Heart right ventricle (tissue), 16 donors: ENCODE results near the gene RTTN. TPM values are rescaled to one million over a fixed set of nuclear protein-coding genes. Genes with fewer than 3 reads are reported as not detected.

Experiments
- ATAC-seq, 8 donors: fragments of 200-7000 bp; cut with Tn5 transposase; one replicate each; pipeline ENCODE4 v1.9.1; 2020; ENCODE audit warnings: mild to moderate bottlenecking in 8 of 8, moderate library complexity in 8 of 8, moderate number of reproducible peaks in 1 of 8
- DNase-seq, 2 donors: peaks; one replicate each; pipeline ENCODE4 v3.0.0-alpha.2; 2020
- H3K27ac ChIP-seq, 10 donors: fragments of 200-600 bp; sonication (generic) in 2 of 10; one replicate each; pipeline versions ENCODE4 v1.5.0 to v1.8.0; 2020 to 2022; ENCODE audit warnings: mild to moderate bottlenecking in 3 of 10
- H3K27me3 ChIP-seq, 7 donors: fragments of 200-600 bp; one replicate each; pipeline ENCODE4 v1.8.0; 2021 to 2022; ENCODE audit warnings: mild to moderate bottlenecking in 2 of 7
- H3K36me3 ChIP-seq, 9 donors: fragments of 200-600 bp; sonication (generic) in 1 of 9; one replicate each; pipeline versions ENCODE4 v1.5.0 to v1.8.0; 2020 to 2022; ENCODE audit warnings: mild to moderate bottlenecking in 2 of 9
- H3K4me1 ChIP-seq, 9 donors: fragments of 200-600 bp; sonication (generic) in 1 of 9; one replicate each; pipeline versions ENCODE4 v1.5.0 to v1.8.0; 2020 to 2022; ENCODE audit warnings: mild to moderate bottlenecking in 4 of 9
- H3K4me3 ChIP-seq, 10 donors: fragments of 200-600 bp; sonication (generic) in 2 of 10; one replicate each; pipeline versions ENCODE4 v1.5.0 to v1.8.0; 2020 to 2022; ENCODE audit warnings: mild to moderate bottlenecking in 7 of 10, moderate library complexity in 2 of 10
- H3K9me3 ChIP-seq, 11 donors: fragments of 200-600 bp in 10 of 11; sonication (generic) in 2 of 11; one replicate each; pipeline versions ENCODE4 v1.5.0 to v1.8.0; 2013 to 2022; ENCODE audit warnings: mild to moderate bottlenecking in 2 of 11, control low read depth in 1 of 11, moderate library complexity in 1 of 11
- WGBS, 2 donors: extraction: QIAGEN DNeasy Blood & Tissue Kit; methylation state at CpG; one replicate each; pipeline ENCODE4 v1.1.7; 2013; ENCODE audit warnings: inconsistent platforms in 1 of 2; 5-methylcytosine and 5-hydroxymethylcytosine counted together
- intact Hi-C, 10 donors: fragments of 100-400 bp; cut with DNase I; formaldehyde crosslinking; loops; one replicate each; pipeline versions ENCODE4 v1.11.1 to v1.14.2; 2022
- polyA plus RNA-seq, 2 donors: library from polyadenylated mRNA; stranded (reverse); fragments of 200-250 nt; gene quantifications; one replicate each; pipeline ENCODE4 v1.2.3, GENCODE V29; 2013
- total RNA-seq, 10 donors: library from RNA; stranded (reverse); fragmentation: NEBNext Ultra II Directional in 3 of 10; extraction: Animal tissue kit (Norgen Biotek cat#: 25700) in 3 of 10; gene quantifications; one replicate each; pipeline versions ENCODE4 v1.2.1 to v1.2.4, GENCODE V29; 2021 to 2023
- TF ChIP-seq, protein P1 (sequence below), 9 donors: fragments of 200-600 bp; sonication (generic) in 2 of 9; IDR thresholded peaks; one replicate each; pipeline versions ENCODE4 v1.5.0 to v1.8.0; 2021 to 2022; ENCODE audit warnings: antibody characterized with exemption in 9 of 9, mild to moderate bottlenecking in 5 of 9, moderate library complexity in 1 of 9
- donor health status: Arrhythmogenic right ventricular cardiomyopathy.
- donor health status: ischemic (EF 13 %, LVEDD 7.1; RV severe dilation, severe dysfunction).
- donor health status: healthy with polysubstance abuse.
- donor health status: DM: no; HTN: yes; CAD: no.
- donor health status: DM: no; HTN: no; CAD: no.
- donor health status: ischemic (EF 25% LVEDD 6.9; RV normal size, moderate dysfunction).
- donor health status: ischemic (EF 25% LVEDD 5.7; RV mildly dilated, moderate dysfunction).
- donor health status: healthy.
- donor health status: DM: yes; HTN: yes; CAD: no.
- donor health status: Ischemic cardiomyopathy.
- donor health status: ischemic (EF 35%, LVEDD 5.7; RV mildly dilated, moderate dysfunction).
- donor health status: nonischemic (EF 11% LVEDD 7.7; RV severe dilation, severe dysfunction).
- donor health status: DM: yes; HTN: yes; CAD: no.
- donor health status: PGD.
- donor health status: ischemic (EF 29% LVEDD 5.4; RV normal size, mild dysfunction).
- donor health status: nonischemic (EF 23%, LVEDD 6.1; RV moderate dilation, normal function).

The RTTN gene
- total and polyA plus RNA-seq, 12 donors = 3.5 to 15.7 (median 9.4) TPM

- 41 to 44% methylated on average over 2 of the region's 2 CpGs for WGBS, 2 donors
- peaks cover 0 to 27% (median 15%) of the 10 kb centered on the region in 11 donors for H3K9me3 ChIP-seq
- DNase-seq = no peak
- H3K27ac ChIP-seq = no peak overlapping the region
- H3K4me1 ChIP-seq = no peaks in the 10 kb centered on the region
- TF ChIP-seq, protein P1, sequence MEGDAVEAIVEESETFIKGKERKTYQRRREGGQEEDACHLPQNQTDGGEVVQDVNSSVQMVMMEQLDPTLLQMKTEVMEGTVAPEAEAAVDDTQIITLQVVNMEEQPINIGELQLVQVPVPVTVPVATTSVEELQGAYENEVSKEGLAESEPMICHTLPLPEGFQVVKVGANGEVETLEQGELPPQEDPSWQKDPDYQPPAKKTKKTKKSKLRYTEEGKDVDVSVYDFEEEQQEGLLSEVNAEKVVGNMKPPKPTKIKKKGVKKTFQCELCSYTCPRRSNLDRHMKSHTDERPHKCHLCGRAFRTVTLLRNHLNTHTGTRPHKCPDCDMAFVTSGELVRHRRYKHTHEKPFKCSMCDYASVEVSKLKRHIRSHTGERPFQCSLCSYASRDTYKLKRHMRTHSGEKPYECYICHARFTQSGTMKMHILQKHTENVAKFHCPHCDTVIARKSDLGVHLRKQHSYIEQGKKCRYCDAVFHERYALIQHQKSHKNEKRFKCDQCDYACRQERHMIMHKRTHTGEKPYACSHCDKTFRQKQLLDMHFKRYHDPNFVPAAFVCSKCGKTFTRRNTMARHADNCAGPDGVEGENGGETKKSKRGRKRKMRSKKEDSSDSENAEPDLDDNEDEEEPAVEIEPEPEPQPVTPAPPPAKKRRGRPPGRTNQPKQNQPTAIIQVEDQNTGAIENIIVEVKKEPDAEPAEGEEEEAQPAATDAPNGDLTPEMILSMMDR (IDR thresholded peaks at IDR 0.05) = no peak
- H3K36me3 ChIP-seq = no peaks in the 10 kb centered on the region
- H3K4me3 ChIP-seq = no peak overlapping the region
- no peaks in the 10 kb centered on the region for H3K27me3 ChIP-seq
- intact Hi-C loops = no loop called here
- ATAC-seq = no peak
Measured at GRCh38 chr18:70228536-70228935, 23.0 kb upstream of the RTTN start.

- no peak overlapping the region for H3K27ac ChIP-seq
- DNase-seq (no peak), ATAC-seq (no peak)
- intact Hi-C loops = no loop called here
- H3K27me3 ChIP-seq = peaks cover 0 to 5% (median 0%) of the 10 kb centered on the region in 7 donors
- 67 to 84% methylated on average over 3 of the region's 3 CpGs for WGBS, 2 donors
- TF ChIP-seq, protein P1 (IDR thresholded peaks at IDR 0.05) = no peak
- H3K4me1 ChIP-seq = no peaks in the 10 kb centered on the region
- H3K36me3 ChIP-seq = no peaks in the 10 kb centered on the region
- no peak overlapping the region for H3K4me3 ChIP-seq
- H3K9me3 ChIP-seq = peaks cover 0 to 27% (median 15%) of the 10 kb centered on the region in 11 donors
Measured at GRCh38 chr18:70227438-70227837, 22.0 kb upstream of the RTTN start.

- Histone ChIP-seq H3K27ac (peak overlapping the region in 1 of 10 donors; percentile 21), H3K4me1 (peaks cover 0 to 14% (median 0%) of the 10 kb centered on the region in 9 donors), H3K27me3 (peaks cover 0 to 13% (median 0%) of the 10 kb centered on the region in 7 donors), H3K4me3 (no peak overlapping the region), H3K9me3 (peaks cover 0 to 7% (median 1%) of the 10 kb centered on the region in 11 donors), H3K36me3 (no peaks in the 10 kb centered on the region)
- intact Hi-C loops = no loop called here
- 82 to 83% methylated on average over 6 of the region's 6 CpGs for WGBS, 2 donors
- ATAC-seq (no peak), DNase-seq (no peak)
- TF ChIP-seq, protein P1 (IDR thresholded peaks at IDR 0.05) = no peak
Measured at GRCh38 chr18:70221915-70222278, 16.4 kb upstream of the RTTN start.

DNA sequence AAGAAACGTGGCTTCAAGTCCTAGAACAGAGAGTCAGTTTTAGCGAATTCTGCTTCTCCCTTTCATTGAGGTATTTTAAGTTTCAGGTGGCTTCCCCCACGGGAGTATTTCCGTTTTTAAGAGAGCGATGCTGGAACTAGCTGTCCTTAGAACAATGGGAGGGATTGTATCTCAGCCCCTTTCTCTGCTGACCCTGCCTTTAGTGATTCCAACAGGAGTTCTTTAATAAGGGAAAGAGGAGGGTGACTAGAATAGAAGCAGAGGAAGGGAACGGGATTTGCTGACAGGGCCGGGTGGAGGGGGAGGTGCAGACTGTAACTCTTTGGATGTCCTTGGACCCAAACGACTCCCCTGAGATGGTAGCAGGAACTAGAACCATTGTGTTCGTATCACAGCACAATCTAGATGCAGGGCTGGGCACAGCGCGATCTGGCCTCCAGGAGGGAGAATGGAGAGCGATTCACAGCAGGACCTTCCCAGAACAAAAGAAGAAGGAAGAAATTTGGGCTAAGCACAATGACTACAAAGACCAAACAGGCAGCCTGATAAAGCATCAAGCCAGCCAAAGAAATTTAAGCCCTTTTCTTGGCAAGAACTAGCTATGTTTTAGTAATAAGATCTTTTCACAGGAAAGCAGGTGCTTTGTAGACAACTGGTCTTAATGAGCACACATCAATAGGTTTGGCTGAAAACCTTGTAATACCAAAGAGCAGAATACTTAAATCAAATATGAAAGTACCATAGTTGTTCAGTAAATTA lies 15.8 kb upstream of the RTTN start:
- no peak for DNase-seq
- Histone ChIP-seq H3K4me3 (peak overlapping the region in 1 of 10 donors; percentile 3), H3K9me3 (peaks cover 0 to 1% (median 0%) of the 10 kb centered on the region in 11 donors), H3K27me3 (peaks cover 0 to 13% (median 0%) of the 10 kb centered on the region in 7 donors), H3K4me1 (peaks cover 0 to 14% (median 0%) of the 10 kb centered on the region in 9 donors), H3K27ac (peak overlapping the region in 1 of 10 donors; percentile 21), H3K36me3 (no peaks in the 10 kb centered on the region)
- intact Hi-C loops = no loop called here
- peak in 7 of 8 donors; percentile 51 to 89 (median 60) for ATAC-seq
- 31 to 39% methylated on average over 12 of the region's 12 CpGs for WGBS, 2 donors
- TF ChIP-seq, protein P1 (IDR thresholded peaks at IDR 0.05) = no peak
